HEK293 (cell line): ENCODE results near the gene MMP27.

Experiments
- CTCF ChIP-seq: fragments of 450-650 bp; formaldehyde crosslinking; IDR thresholded peaks from 2 replicates; pipeline ENCODE4 v1.5.1; 2016; ENCODE audit warnings: missing biosample characterization, missing genetic modification characterization
- EGR2 ChIP-seq: fragments of 450-650 bp; formaldehyde crosslinking; IDR thresholded peaks from 2 replicates; pipeline ENCODE4 v1.5.1; 2016; ENCODE audit warnings: low read depth, missing biosample characterization, missing genetic modification characterization
- ELK4 ChIP-seq: IDR thresholded peaks from 2 replicates; pipeline ENCODE4 v1.6.1; 2011; ENCODE audit warnings: mild to moderate bottlenecking, low read depth, low read length, borderline replicate concordance
- SP3 ChIP-seq: fragments of 450-650 bp; formaldehyde crosslinking; IDR thresholded peaks from 2 replicates; pipeline ENCODE4 v1.5.1; 2016; ENCODE audit warnings: missing biosample characterization, missing genetic modification characterization
- ZBTB7A ChIP-seq: fragments of 450-650 bp; formaldehyde crosslinking; IDR thresholded peaks from 2 replicates; pipeline ENCODE4 v1.5.1; 2016; ENCODE audit warnings: low read depth, missing biosample characterization, missing genetic modification characterization
- ZNF2 ChIP-seq: fragments of 450-650 bp; formaldehyde crosslinking; IDR thresholded peaks from 2 replicates; pipeline ENCODE4 v1.5.1; 2016; ENCODE audit warnings: missing biosample characterization, missing genetic modification characterization
- ZNF341 ChIP-seq: fragments of 450-650 bp; formaldehyde crosslinking; IDR thresholded peaks from 2 replicates; pipeline ENCODE4; 2016; ENCODE audit warnings: low read depth, missing biosample characterization, missing genetic modification characterization

- TF ChIP-seq ELK4 (no peak), ZBTB7A (tag by site-specific recombination) (no peak), EGR2 (tag by site-specific recombination) (no peak), CTCF (tag by site-specific recombination) (peak; percentile 46; the same call in 1 of the 2 replicates), ZNF341 (tag by site-specific recombination) (no peak), SP3 (tag by site-specific recombination) (no peak), ZNF2 (tag by site-specific recombination) (no peak)
Observed at GRCh38 chr11:102733232-102733875, 27.8 kb upstream of the MMP27 start.
